Ishikawa (cell line): ENCODE results near the gene KCNK2.

Experiments
- CEBPB ChIP-seq: IDR thresholded peaks from 2 replicates; pipeline ENCODE4 v1.6.1; 2012
- CREB1 ChIP-seq: IDR thresholded peaks from 2 replicates; pipeline ENCODE4 v1.6.1; 2012; ENCODE audit warnings: low read depth
- EP300 ChIP-seq: IDR thresholded peaks from 2 replicates; pipeline ENCODE4 v1.6.1; 2012; ENCODE audit warnings: borderline replicate concordance
- FOXM1 ChIP-seq: IDR thresholded peaks from 2 replicates; pipeline ENCODE4 v1.6.1; 2012; ENCODE audit warnings: low read depth, borderline replicate concordance
- NFIC ChIP-seq: IDR thresholded peaks from 2 replicates; pipeline ENCODE4 v1.6.1; 2012
- RAD21 ChIP-seq: IDR thresholded peaks from 2 replicates; pipeline ENCODE4 v1.6.1; 2012; ENCODE audit warnings: low read depth
- TCF12 ChIP-seq: IDR thresholded peaks from 2 replicates; pipeline ENCODE4 v1.6.1; 2012; ENCODE audit warnings: low read depth
- USF1 ChIP-seq: IDR thresholded peaks from 2 replicates; pipeline ENCODE4 v1.6.1; 2012
- YY1 ChIP-seq: IDR thresholded peaks from 2 replicates; pipeline ENCODE4 v1.6.1; 2012; ENCODE audit warnings: low read depth
- ZBTB7A ChIP-seq: IDR thresholded peaks from 2 replicates; pipeline ENCODE4 v1.6.1; 2012; ENCODE audit warnings: low read depth
- TF ChIP-seq, protein P1 (sequence below): IDR thresholded peaks from 2 replicates; pipeline ENCODE4 v1.6.1; 2012; ENCODE audit warnings: low read depth, mild to moderate bottlenecking

DNA sequence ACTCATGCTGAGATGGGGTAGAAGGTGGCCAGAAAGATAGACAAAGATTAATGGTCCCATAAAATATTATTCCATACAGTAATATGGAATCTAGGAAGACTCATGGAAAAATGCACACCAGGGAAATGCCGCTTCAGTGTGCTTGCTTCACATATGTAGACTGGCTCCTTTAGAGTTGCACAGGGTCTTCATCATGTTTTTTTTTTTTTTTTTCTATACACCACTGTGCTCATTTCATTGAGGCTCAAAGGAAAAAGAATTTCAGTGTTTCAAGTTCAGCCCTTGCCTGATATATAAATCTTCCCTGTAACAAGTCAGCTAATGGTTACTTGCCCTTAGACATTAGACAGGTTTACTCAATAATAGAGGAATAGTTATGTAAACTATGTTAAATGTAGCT lies 33.2 kb downstream of the KCNK2 start:
- TF ChIP-seq EP300 (no peak), CEBPB (no peak), TCF12 (no peak), ZBTB7A (no peak), YY1 (no peak), USF1 (no peak), CREB1 (no peak), NFIC (no peak), FOXM1 (no peak), RAD21 (no peak)
- TF ChIP-seq, protein P1, sequence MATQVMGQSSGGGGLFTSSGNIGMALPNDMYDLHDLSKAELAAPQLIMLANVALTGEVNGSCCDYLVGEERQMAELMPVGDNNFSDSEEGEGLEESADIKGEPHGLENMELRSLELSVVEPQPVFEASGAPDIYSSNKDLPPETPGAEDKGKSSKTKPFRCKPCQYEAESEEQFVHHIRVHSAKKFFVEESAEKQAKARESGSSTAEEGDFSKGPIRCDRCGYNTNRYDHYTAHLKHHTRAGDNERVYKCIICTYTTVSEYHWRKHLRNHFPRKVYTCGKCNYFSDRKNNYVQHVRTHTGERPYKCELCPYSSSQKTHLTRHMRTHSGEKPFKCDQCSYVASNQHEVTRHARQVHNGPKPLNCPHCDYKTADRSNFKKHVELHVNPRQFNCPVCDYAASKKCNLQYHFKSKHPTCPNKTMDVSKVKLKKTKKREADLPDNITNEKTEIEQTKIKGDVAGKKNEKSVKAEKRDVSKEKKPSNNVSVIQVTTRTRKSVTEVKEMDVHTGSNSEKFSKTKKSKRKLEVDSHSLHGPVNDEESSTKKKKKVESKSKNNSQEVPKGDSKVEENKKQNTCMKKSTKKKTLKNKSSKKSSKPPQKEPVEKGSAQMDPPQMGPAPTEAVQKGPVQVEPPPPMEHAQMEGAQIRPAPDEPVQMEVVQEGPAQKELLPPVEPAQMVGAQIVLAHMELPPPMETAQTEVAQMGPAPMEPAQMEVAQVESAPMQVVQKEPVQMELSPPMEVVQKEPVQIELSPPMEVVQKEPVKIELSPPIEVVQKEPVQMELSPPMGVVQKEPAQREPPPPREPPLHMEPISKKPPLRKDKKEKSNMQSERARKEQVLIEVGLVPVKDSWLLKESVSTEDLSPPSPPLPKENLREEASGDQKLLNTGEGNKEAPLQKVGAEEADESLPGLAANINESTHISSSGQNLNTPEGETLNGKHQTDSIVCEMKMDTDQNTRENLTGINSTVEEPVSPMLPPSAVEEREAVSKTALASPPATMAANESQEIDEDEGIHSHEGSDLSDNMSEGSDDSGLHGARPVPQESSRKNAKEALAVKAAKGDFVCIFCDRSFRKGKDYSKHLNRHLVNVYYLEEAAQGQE = no peak
